ENCODE measurements around the gene KRTAP26-1. TPM values are rescaled to one million over a fixed set of nuclear protein-coding genes. Genes with fewer than 3 reads are reported as not detected.
A peak's percentile ranks its signal among the peaks of the same experiment; 100 is the strongest.

KRTAP26-1 gene
- total RNA-seq, 1 donor from 2014 or later: not detected

DNA sequence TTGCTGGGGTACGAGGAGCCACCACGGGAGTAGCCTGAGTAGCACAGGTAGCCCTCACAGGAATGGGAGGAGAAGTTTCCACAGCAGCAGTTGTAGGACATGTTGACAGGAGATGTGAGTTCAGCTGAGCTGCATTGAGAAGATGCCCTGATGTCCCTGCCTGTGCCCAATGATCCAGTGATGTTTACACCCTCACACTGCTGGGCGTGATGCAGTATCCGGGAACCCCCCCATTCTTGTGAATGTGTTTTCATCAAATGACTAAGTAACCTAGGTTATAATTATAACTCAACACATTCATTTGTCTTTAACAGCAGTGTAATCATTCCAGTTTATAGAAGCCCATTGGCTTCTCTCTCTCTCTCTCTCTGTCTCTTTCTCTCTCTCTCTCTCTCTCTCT lies 28.4 kb upstream of the KRTAP26-1 start, which contains the start of gene KRTAP23-1:
KRTAP23-1 (minus strand) TSS at position 101 of the 400 bp plus-strand sequence; CDS start at position 101, 0 bp downstream.
- Mint-ChIP-seq H3K9me3 (peaks cover 6% of the 10 kb centered on the region), H3K27me3 (ENCODE audit: low read depth) (no peaks in the 10 kb centered on the region), H3K4me1 (peaks cover 4% of the 10 kb centered on the region), H3K36me3 (ENCODE audit: low read depth) (no peaks in the 10 kb centered on the region), H3K4me3 (no peak within 1 kb of the TSS), H3K27ac (ENCODE audit: unreplicated experiment) (no peak within 1 kb of the TSS)
- DNase-seq (ENCODE audit: low read depth, low spot score): no peak
- TF ChIP-seq, protein P1, sequence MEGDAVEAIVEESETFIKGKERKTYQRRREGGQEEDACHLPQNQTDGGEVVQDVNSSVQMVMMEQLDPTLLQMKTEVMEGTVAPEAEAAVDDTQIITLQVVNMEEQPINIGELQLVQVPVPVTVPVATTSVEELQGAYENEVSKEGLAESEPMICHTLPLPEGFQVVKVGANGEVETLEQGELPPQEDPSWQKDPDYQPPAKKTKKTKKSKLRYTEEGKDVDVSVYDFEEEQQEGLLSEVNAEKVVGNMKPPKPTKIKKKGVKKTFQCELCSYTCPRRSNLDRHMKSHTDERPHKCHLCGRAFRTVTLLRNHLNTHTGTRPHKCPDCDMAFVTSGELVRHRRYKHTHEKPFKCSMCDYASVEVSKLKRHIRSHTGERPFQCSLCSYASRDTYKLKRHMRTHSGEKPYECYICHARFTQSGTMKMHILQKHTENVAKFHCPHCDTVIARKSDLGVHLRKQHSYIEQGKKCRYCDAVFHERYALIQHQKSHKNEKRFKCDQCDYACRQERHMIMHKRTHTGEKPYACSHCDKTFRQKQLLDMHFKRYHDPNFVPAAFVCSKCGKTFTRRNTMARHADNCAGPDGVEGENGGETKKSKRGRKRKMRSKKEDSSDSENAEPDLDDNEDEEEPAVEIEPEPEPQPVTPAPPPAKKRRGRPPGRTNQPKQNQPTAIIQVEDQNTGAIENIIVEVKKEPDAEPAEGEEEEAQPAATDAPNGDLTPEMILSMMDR (conservative IDR thresholded peaks at IDR 0.05): no peak

DNA sequence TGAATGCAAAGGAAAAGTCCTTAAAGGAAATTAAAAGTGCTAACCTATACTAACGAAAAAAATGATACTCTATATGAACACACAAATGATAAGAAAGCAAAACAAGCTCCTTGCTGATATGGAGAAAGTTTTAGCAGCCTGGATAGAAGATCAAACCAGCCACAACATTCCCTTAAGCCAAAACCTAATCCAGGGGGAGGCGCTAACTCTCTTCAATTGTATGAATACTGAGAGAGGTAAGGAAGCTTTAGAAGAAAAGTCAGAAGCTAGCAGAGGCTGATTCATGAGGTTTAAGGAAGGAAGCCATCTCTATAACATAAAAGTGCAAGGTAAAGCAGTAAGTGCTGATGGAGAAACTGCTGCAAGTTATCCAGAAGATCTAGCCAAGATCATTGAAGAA lies 24.9 kb upstream of the KRTAP26-1 start:
- TF ChIP-seq, protein P1 (conservative IDR thresholded peaks at IDR 0.05): no peak
- H3K9me3 Mint-ChIP-seq: peaks cover 6% of the 10 kb centered on the region
- DNase-seq (ENCODE audit: low read depth, low spot score): no peak
- no peak overlapping the region for H3K27ac Mint-ChIP-seq (ENCODE audit: unreplicated experiment)
- H3K4me1 Mint-ChIP-seq: peaks cover 2% of the 10 kb centered on the region
- no peaks in the 10 kb centered on the region for H3K27me3 Mint-ChIP-seq (ENCODE audit: low read depth)
- H3K36me3 Mint-ChIP-seq (ENCODE audit: low read depth): no peaks in the 10 kb centered on the region
- no peak overlapping the region for H3K4me3 Mint-ChIP-seq

DNA sequence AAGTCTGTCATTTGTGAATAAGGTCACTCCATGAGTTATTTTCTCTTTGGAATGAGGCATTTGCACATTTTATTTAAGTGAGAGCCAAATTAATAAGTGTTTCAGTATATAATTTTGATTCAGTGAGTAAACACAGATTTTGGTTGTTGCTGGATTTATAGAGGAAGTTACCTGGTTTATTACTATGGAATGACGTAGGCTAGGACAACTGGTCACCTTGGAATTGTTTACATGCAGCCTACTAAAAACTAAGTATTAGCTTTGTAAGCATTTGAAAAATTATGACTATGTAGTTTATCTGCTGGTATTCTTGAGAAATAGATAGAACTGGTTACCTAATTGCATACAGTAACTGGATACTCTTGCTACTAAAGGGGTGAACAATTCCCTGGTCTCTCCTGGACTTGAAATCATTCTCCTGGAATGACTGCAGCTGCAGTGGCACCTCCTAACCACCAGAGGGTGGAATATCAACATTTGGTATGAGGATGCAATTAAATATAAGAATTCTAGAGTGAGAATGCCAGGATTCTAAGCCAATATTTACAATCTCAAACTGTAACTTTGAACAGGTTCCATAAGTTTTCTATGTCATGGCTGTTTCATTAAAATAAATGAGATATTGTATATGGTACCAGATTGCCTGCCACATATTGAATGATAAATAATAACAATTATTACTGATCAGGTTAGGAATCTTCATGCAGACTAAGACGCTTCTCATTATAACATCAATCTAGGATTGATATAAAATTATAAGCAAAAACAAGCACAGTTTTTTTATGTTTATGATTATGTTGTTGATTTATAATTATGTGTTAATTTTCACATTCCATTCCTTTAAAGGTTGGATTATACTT lies 20.8 kb upstream of the KRTAP26-1 start:
- Mint-ChIP-seq H3K27ac (ENCODE audit: unreplicated experiment) (no peak overlapping the region), H3K27me3 (ENCODE audit: low read depth) (no peaks in the 10 kb centered on the region), H3K9me3 (peaks cover 6% of the 10 kb centered on the region), H3K4me3 (no peak overlapping the region), H3K36me3 (ENCODE audit: low read depth) (no peaks in the 10 kb centered on the region), H3K4me1 (no peaks in the 10 kb centered on the region)
- TF ChIP-seq, protein P1 (conservative IDR thresholded peaks at IDR 0.05): peak; percentile 92
- DNase-seq (ENCODE audit: low read depth, low spot score): peak; percentile 61

GRCh38 chr21:30338717-30339116 lies 18.6 kb upstream of the KRTAP26-1 start:
- no peak for DNase-seq (ENCODE audit: low read depth, low spot score)
- H3K27me3 Mint-ChIP-seq (ENCODE audit: low read depth): no peaks in the 10 kb centered on the region
- TF ChIP-seq, protein P1 (conservative IDR thresholded peaks at IDR 0.05): no peak
- H3K4me1 Mint-ChIP-seq: no peaks in the 10 kb centered on the region
- H3K9me3 Mint-ChIP-seq: no peaks in the 10 kb centered on the region
- no peaks in the 10 kb centered on the region for H3K36me3 Mint-ChIP-seq (ENCODE audit: low read depth)
- no peak overlapping the region for H3K27ac Mint-ChIP-seq (ENCODE audit: unreplicated experiment)
- H3K4me3 Mint-ChIP-seq: no peak overlapping the region

- no peak for DNase-seq (ENCODE audit: low read depth, low spot score)
- H3K36me3 Mint-ChIP-seq (ENCODE audit: low read depth): no peaks in the 10 kb centered on the region
- TF ChIP-seq, protein P1 (conservative IDR thresholded peaks at IDR 0.05): no peak
- H3K27me3 Mint-ChIP-seq (ENCODE audit: low read depth): no peaks in the 10 kb centered on the region
- H3K27ac Mint-ChIP-seq (ENCODE audit: unreplicated experiment): no peak overlapping the region
- no peak overlapping the region for H3K4me3 Mint-ChIP-seq
- H3K9me3 Mint-ChIP-seq: no peaks in the 10 kb centered on the region
- no peaks in the 10 kb centered on the region for H3K4me1 Mint-ChIP-seq
Observed at GRCh38 chr21:30337772-30338171, 17.7 kb upstream of the KRTAP26-1 start.

Data from neural crest cell (in vitro differentiated cells).